ENCODE results near the gene SERPINF2. TPM values are rescaled to one million over a fixed set of nuclear protein-coding genes. Genes with fewer than 3 reads are reported as not detected.
A peak's percentile ranks its signal among the peaks of the same experiment; 100 is the strongest.
"Not testable (repeated sequence)": the region's sequence is repeated elsewhere in the genome, so short reads cannot be mapped to it uniquely, and the experiment has no call there.

The SERPINF2 gene
- total and polyA plus RNA-seq, 2 donors (not counting 1 experiment from before 2014, with no cell fraction given): 0.06 to 0.17 TPM

DNA sequence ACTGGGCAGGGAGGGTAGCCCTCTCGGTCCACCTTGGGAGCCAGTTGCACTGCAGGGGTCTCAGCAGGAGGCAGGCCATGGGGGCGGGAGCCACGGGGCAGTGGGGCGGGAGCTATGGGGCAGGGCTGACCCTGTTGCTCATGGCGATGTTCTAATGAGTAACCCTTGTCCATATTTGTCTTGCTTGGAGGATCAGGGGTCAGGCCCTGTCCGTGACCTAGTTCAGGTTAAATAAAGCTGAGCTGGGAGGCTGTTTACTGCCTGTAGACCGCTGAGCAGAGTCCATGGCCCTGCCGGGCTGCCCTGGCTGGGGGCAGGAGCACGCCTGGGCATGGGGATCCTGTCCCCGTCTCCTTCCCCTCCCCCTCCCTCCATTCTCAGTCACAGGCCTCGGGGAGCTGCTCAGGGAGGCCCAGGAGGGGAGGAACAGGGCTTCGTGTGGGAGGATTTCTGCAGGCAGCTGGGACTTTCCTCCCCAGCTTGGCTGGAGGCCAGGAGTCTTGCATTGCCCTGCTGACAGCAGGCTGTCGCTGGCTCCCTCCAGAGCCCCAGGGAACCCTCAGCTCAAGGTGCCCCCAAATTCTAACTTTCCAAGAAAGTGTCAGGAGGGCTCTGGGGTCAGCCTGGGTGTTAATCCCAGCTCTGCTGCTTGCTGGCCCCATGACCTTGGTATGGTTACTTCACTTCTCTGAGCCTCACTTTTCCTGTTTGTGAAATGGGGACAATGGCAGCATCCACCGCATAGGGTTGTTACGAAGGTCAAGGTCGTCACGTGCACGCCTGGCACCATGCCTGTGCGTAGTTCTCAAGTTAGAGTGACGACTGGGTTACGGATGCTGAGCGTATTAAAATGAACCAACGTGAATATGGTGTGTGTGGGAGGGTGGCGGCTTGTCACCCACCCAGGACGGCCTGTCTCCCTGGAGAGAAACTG lies 6.1 kb upstream of the SERPINF2 start:
- Histone ChIP-seq H3K79me2 (ENCODE audit: control insufficient read depth, insufficient read depth, low read length) (no peaks in the 10 kb centered on the region), H3K27ac (ENCODE audit: insufficient read depth, low read length) (no peak overlapping the region), H2AFZ (ENCODE audit: low read length) (no peak overlapping the region), H3K27me3 (ENCODE audit: control insufficient read depth, insufficient read depth, low read length) (no peaks in the 10 kb centered on the region), H3K4me3 (replicated peaks in 1 of 4; ENCODE audit: control extremely low read depth in 1 of 4, insufficient read depth in 1 of 4, low read depth in 3 of 4, low read length in 4 of 4) (no peak overlapping the region), H3K36me3 (ENCODE audit: control insufficient read depth, insufficient read depth, low read length) (peaks cover 16% of the 10 kb centered on the region), H3K9me3 (ENCODE audit: control insufficient read depth, insufficient read depth, low read depth, low read length) (no peaks in the 10 kb centered on the region), H3K9ac (ENCODE audit: insufficient read depth, low read length) (no peak overlapping the region), H3K4me2 (ENCODE audit: extremely low read depth, insufficient read depth, low read length) (no peak overlapping the region), H3K4me1 (ENCODE audit: control insufficient read depth, extremely low read depth, insufficient read depth, low read length) (no peaks in the 10 kb centered on the region), H4K20me1 (ENCODE audit: control insufficient read depth, extremely low read depth, insufficient read depth, low read length) (no peaks in the 10 kb centered on the region)
- TF ChIP-seq, protein P1, sequence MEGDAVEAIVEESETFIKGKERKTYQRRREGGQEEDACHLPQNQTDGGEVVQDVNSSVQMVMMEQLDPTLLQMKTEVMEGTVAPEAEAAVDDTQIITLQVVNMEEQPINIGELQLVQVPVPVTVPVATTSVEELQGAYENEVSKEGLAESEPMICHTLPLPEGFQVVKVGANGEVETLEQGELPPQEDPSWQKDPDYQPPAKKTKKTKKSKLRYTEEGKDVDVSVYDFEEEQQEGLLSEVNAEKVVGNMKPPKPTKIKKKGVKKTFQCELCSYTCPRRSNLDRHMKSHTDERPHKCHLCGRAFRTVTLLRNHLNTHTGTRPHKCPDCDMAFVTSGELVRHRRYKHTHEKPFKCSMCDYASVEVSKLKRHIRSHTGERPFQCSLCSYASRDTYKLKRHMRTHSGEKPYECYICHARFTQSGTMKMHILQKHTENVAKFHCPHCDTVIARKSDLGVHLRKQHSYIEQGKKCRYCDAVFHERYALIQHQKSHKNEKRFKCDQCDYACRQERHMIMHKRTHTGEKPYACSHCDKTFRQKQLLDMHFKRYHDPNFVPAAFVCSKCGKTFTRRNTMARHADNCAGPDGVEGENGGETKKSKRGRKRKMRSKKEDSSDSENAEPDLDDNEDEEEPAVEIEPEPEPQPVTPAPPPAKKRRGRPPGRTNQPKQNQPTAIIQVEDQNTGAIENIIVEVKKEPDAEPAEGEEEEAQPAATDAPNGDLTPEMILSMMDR (conservative IDR thresholded peaks at IDR 0.05 in 1 of 2, IDR thresholded peaks at IDR 0.05 in 1 of 2; ENCODE audit: low read depth in 1 of 2, low read length in 2 of 2): no peak
- TF ChIP-seq EZH2 (IDR thresholded peaks at IDR 0.05; ENCODE audit: low read length, missing control alignments): no peak
- DNase-seq (ENCODE audit: low read depth in 2 of 2): peak; percentile 59 to 82

DNA sequence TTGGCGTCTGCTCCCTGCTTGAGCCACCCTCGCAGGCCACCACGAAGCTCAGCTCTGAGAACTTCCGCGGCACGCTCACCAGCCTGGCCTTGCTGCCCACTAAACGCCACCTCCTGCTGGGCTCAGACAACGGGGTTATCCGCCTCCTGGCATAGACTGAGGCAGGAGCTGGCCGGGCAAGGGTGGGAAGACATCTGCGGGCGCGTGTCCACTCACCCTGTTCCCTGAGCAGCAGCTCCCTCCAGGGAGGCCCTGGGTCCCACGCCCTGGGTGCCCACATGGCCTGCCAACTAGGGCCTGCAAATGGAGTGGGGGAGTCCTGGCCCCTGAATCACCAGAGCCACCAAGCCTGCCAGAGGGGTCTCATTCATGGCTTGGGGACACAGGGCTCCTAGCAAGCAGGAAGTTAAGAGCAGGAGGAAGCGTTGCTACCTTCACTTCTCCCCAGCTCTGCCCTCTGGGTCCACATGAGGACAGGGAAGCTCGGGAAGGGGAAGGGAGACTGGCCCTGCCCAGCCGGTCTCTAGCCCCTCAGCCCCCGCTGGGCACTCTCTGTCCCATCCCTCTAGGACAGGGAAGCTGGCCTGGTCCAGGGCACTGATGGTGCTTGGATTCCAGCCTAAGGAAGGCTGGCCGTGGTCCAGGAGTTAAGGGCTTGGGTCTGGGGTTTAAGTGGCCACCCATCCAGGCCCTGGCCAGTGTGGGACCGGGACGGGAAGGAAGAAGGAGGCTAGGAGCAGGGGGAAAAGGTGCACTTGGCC lies 5.0 kb upstream of the SERPINF2 start:
- no peak for DNase-seq (ENCODE audit: low read depth in 2 of 2)
- Histone ChIP-seq H3K27ac (ENCODE audit: insufficient read depth, low read length) (no peak overlapping the region), H2AFZ (ENCODE audit: low read length) (no peak overlapping the region), H3K4me3 (replicated peaks in 1 of 4; ENCODE audit: control extremely low read depth in 1 of 4, insufficient read depth in 1 of 4, low read depth in 3 of 4, low read length in 4 of 4) (no peak overlapping the region), H3K9ac (ENCODE audit: insufficient read depth, low read length) (no peak overlapping the region), H4K20me1 (ENCODE audit: control insufficient read depth, extremely low read depth, insufficient read depth, low read length) (no peaks in the 10 kb centered on the region), H3K4me2 (ENCODE audit: extremely low read depth, insufficient read depth, low read length) (no peak overlapping the region), H3K4me1 (ENCODE audit: control insufficient read depth, extremely low read depth, insufficient read depth, low read length) (no peaks in the 10 kb centered on the region), H3K79me2 (ENCODE audit: control insufficient read depth, insufficient read depth, low read length) (no peaks in the 10 kb centered on the region), H3K27me3 (ENCODE audit: control insufficient read depth, insufficient read depth, low read length) (no peaks in the 10 kb centered on the region), H3K9me3 (ENCODE audit: control insufficient read depth, insufficient read depth, low read depth, low read length) (no peaks in the 10 kb centered on the region), H3K36me3 (ENCODE audit: control insufficient read depth, insufficient read depth, low read length) (peaks cover 14% of the 10 kb centered on the region)
- TF ChIP-seq, protein P1 (conservative IDR thresholded peaks at IDR 0.05 in 1 of 2, IDR thresholded peaks at IDR 0.05 in 1 of 2; ENCODE audit: low read depth in 1 of 2, low read length in 2 of 2): no peak
- TF ChIP-seq EZH2 (IDR thresholded peaks at IDR 0.05; ENCODE audit: low read length, missing control alignments): no peak

DNA sequence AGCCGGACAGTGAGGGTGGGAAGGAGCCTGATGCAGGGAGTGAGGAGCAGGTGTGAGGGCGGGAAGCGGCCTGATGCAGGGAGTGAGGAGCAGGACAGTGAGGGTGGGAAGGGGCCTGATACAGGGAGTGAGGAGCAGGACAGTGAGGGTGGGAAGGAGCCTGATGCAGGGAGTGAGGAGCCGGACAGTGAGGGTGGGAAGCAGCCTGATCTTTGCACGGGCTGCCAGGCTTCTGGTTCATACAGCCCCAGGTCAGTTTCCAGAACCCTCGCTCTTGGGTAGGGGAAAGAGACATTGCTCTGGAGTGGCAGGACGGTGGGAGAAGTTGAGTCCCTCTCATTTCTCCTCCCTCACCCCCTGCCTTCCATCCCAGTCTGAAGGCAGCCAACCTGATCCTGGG lies 772 bp upstream of the SERPINF2 start:
- not testable (repeated sequence) for H3K4me2 ChIP-seq (ENCODE audit: extremely low read depth, insufficient read depth, low read length); DNase-seq (ENCODE audit: low read depth in 2 of 2); H3K27me3 ChIP-seq (ENCODE audit: control insufficient read depth, insufficient read depth, low read length); H3K9me3 ChIP-seq (ENCODE audit: control insufficient read depth, insufficient read depth, low read depth, low read length); H3K27ac ChIP-seq (ENCODE audit: insufficient read depth, low read length); H4K20me1 ChIP-seq (ENCODE audit: control insufficient read depth, extremely low read depth, insufficient read depth, low read length); H2AFZ ChIP-seq (ENCODE audit: low read length); H3K9ac ChIP-seq (ENCODE audit: insufficient read depth, low read length); H3K79me2 ChIP-seq (ENCODE audit: control insufficient read depth, insufficient read depth, low read length); H3K4me1 ChIP-seq (ENCODE audit: control insufficient read depth, extremely low read depth, insufficient read depth, low read length); H3K4me3 ChIP-seq (replicated peaks in 1 of 4; ENCODE audit: control extremely low read depth in 1 of 4, insufficient read depth in 1 of 4, low read depth in 3 of 4, low read length in 4 of 4); H3K36me3 ChIP-seq (ENCODE audit: control insufficient read depth, insufficient read depth, low read length)

Data from fibroblast of lung (primary cell).